WERI-Rb-1 (cell line): ENCODE data around the gene RACK1.

Experiments
- DNase-seq: peaks from one replicate; pipeline ENCODE4 v3.0.0-alpha.2; 2020
- H3K27ac ChIP-seq: fragments of 250-450 bp; sonication (Bioruptor Pico); 2 replicates; pipeline ENCODE4 v1.5.1; 2020; ENCODE audit warnings: mild to moderate bottlenecking, moderate library complexity
- H3K27me3 ChIP-seq: fragments of 250-450 bp; sonication (Bioruptor Pico); 2 replicates; pipeline ENCODE4 v1.5.1; 2021; ENCODE audit warnings: mild to moderate bottlenecking, low read depth, moderate library complexity; ENCODE audit not compliant: insufficient read depth, severe bottlenecking
- H3K36me3 ChIP-seq: fragments of 250-450 bp; sonication (Bioruptor Pico); 2 replicates; pipeline ENCODE4 v1.5.1; 2020; ENCODE audit warnings: mild to moderate bottlenecking, moderate library complexity
- H3K4me3 ChIP-seq: 2 replicates; pipeline ENCODE4 v1.5.1; 2011; ENCODE audit warnings: low read depth, mild to moderate bottlenecking, control low read depth, low read length
- H3K9me3 ChIP-seq: fragments of 250-450 bp; sonication (Bioruptor Pico); 2 replicates; pipeline ENCODE4 v1.5.1; 2021; ENCODE audit warnings: mild to moderate bottlenecking, moderate library complexity; ENCODE audit not compliant: severe bottlenecking
- CTCF ChIP-seq: IDR thresholded peaks from 2 replicates; pipeline ENCODE4 v1.5.1; 2011; ENCODE audit warnings: low read depth, mild to moderate bottlenecking, control low read depth, inconsistent platforms, low read length

RACK1 gene

GRCh38 chr5:181246276-181247049 is 2.8 kb upstream of the RACK1 start:
- DNase-seq = peak; percentile 69
- H3K9me3 ChIP-seq = no peaks in the 10 kb centered on the region
- TF ChIP-seq CTCF = no peak
- peak overlapping the region; percentile 79 for H3K27ac ChIP-seq
- H3K27me3 ChIP-seq = no peaks in the 10 kb centered on the region
- H3K36me3 ChIP-seq = peaks cover 19% of the 10 kb centered on the region
- peak overlapping the region; percentile 62 for H3K4me3 ChIP-seq

- DNase-seq = no peak
- H3K9me3 ChIP-seq = no peaks in the 10 kb centered on the region
- no peaks in the 10 kb centered on the region for H3K27me3 ChIP-seq
- H3K36me3 ChIP-seq = peaks cover 27% of the 10 kb centered on the region
- TF ChIP-seq CTCF = no peak
- H3K27ac ChIP-seq = peak overlapping the region; percentile 79
- H3K4me3 ChIP-seq = peak overlapping the region; percentile 62
Observed at GRCh38 chr5:181245427-181246275, 1.9 kb upstream of the RACK1 start.

GRCh38 chr5:181243018-181243563 is 615 bp downstream of the RACK1 start:
- DNase-seq = no peak
- Histone ChIP-seq H3K27ac (peak overlapping the region; percentile 79), H3K9me3 (no peaks in the 10 kb centered on the region), H3K4me3 (peak overlapping the region; percentile 89), H3K27me3 (no peaks in the 10 kb centered on the region), H3K36me3 (peaks cover 51% of the 10 kb centered on the region)
- no peak for TF ChIP-seq CTCF

- H3K36me3 ChIP-seq = peaks cover 62% of the 10 kb centered on the region
- no peaks in the 10 kb centered on the region for H3K27me3 ChIP-seq
- no peaks in the 10 kb centered on the region for H3K9me3 ChIP-seq
- no peak for DNase-seq
- peak overlapping the region; percentile 89 for H3K4me3 ChIP-seq
- peak overlapping the region; percentile 55 for H3K27ac ChIP-seq
- TF ChIP-seq CTCF = no peak
Observed at GRCh38 chr5:181242031-181242451, 1.7 kb downstream of the RACK1 start.

- peaks cover 67% of the 10 kb centered on the region for H3K36me3 ChIP-seq
- no peak overlapping the region for H3K4me3 ChIP-seq
- TF ChIP-seq CTCF = no peak
- no peaks in the 10 kb centered on the region for H3K9me3 ChIP-seq
- no peak for DNase-seq
- H3K27ac ChIP-seq = no peak overlapping the region
- no peaks in the 10 kb centered on the region for H3K27me3 ChIP-seq
Observed at GRCh38 chr5:181241393-181241975, 2.2 kb downstream of the RACK1 start.
